ENCODE measurements around the gene MARCHF10.
"Not testable (repeated sequence)": the region's sequence is repeated elsewhere in the genome, so short reads cannot be mapped to it uniquely, and the experiment has no call there.

Gene MARCHF10

DNA sequence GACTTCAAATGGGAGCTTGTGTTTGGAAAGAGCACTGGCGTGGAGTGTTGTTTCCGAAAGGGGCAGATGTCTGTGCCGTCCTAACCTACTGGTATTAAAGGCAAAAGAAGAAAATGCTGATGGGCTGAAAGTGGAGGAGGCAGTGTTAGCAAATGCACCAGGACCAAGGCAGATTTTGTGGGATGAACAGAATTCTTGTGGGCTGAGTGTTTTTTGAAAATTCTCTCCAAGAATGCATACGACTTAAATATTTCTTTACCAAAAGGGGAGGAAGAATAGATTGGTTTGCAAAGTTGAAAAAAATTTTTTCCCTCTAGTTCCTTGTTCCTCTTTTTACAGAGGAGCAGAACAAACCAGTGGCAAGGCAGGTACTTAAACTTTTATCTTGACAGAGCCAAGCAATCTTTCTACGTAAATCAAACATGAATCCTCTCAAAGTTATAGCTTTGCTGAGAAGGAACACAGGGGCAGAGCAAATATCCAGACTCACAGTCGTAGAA lies 16.8 kb downstream of the MARCHF10 start:
- 87 to 88% methylated on average over 5 to 6 of the region's 6 CpGs for WGBS, 2 experiments
- Histone ChIP-seq H3K27me3 (ENCODE audit: control insufficient read depth, insufficient read depth, low read length, poor library complexity, severe bottlenecking) (no peaks in the 10 kb centered on the region), H3K4me1 (ENCODE audit: control insufficient read depth, insufficient read depth, low read length) (peaks cover 6% of the 10 kb centered on the region), H3K36me3 (ENCODE audit: control insufficient read depth, insufficient read depth, low read length) (no peaks in the 10 kb centered on the region), H3K4me3 (ENCODE audit: insufficient read depth, low read depth, low read length) (no peak overlapping the region), H3K27ac (ENCODE audit: insufficient read depth, low read depth, low read length, poor library complexity, severe bottlenecking) (no peak overlapping the region), H3K9me3 (ENCODE audit: control insufficient read depth, low read length) (no peaks in the 10 kb centered on the region)

DNA sequence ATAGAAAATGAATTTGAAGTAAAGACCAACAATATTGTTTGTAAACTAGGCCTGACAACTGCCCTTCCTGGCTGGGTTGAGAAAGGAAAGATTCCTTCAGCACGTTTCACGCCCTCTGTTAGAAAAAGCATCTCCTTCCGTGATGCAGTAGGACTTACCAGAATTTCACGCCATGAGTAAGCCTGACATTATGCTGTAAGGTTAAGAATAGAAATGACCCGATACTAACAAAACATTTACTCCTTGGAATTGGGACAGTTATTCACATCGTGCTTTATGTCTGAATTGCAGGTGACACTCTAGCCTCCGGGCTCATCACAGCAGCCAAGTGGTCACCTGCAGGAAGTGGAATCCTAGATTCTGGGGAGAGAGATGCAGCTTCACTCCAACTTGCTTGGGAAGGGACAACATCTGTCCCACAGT lies 17.5 kb downstream of the MARCHF10 start:
- H3K27me3 ChIP-seq (ENCODE audit: control insufficient read depth, insufficient read depth, low read length, poor library complexity, severe bottlenecking): no peaks in the 10 kb centered on the region

DNA sequence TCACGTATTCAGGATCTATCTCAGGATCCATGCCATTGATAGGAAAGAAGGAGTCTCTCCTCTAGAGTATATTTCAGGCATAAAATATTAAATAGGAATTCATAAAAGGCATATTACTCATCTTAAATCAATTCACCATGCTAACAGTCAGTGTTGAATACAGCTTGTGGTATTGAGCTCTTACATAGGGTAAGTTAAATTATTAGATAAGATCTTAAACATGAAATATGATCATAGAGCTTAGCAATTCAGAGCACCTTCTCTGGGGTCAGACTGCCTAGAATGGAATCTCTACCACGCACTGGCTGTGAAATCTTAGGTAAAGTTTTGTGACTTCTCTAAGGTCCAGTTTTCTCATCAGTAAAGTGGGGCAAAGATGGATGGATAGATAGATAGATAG lies 20.7 kb downstream of the MARCHF10 start:
- peaks cover 6% of the 10 kb centered on the region for H3K4me1 ChIP-seq (ENCODE audit: control insufficient read depth, insufficient read depth, low read length)
- WGBS, 2 experiments: 91 to 98% methylated on average over 1 of the region's 2 CpGs
- H3K36me3 ChIP-seq (ENCODE audit: control insufficient read depth, insufficient read depth, low read length): no peaks in the 10 kb centered on the region
- H3K4me3 ChIP-seq (ENCODE audit: insufficient read depth, low read depth, low read length): no peak overlapping the region
- no peaks in the 10 kb centered on the region for H3K9me3 ChIP-seq (ENCODE audit: control insufficient read depth, low read length)
- H3K27ac ChIP-seq (ENCODE audit: insufficient read depth, low read depth, low read length, poor library complexity, severe bottlenecking): no peak overlapping the region
- H3K27me3 ChIP-seq (ENCODE audit: control insufficient read depth, insufficient read depth, low read length, poor library complexity, severe bottlenecking): no peaks in the 10 kb centered on the region

More for the DNA sequence above, 17.5 kb downstream of the MARCHF10 start:
- Histone ChIP-seq H3K4me3 (ENCODE audit: insufficient read depth, low read depth, low read length) (no peak overlapping the region), H3K27ac (ENCODE audit: insufficient read depth, low read depth, low read length, poor library complexity, severe bottlenecking) (no peak overlapping the region), H3K4me1 (ENCODE audit: control insufficient read depth, insufficient read depth, low read length) (peaks cover 6% of the 10 kb centered on the region), H3K36me3 (ENCODE audit: control insufficient read depth, insufficient read depth, low read length) (no peaks in the 10 kb centered on the region), H3K9me3 (ENCODE audit: control insufficient read depth, low read length) (no peaks in the 10 kb centered on the region)
- WGBS, 2 experiments: 89 to 95% methylated on average over 7 of the region's 7 CpGs

DNA sequence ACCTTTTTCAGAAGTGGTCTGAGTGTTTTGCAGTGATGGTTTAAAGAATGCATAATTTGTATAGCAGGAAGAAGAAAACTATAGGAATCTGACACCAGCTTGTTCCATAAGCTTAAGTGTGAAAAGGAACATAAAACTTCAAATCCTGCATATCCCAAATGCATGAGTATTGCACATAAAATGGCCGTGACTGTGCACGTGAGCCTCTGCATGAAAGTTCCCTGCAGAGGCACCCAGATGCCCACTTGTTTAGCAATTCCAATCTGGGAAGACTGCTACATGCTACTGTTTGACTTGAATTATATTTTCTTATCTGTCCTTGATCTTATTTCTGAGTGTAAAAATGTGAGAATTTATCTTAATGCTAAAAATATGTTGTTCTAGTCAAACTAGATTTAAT lies 21.5 kb downstream of the MARCHF10 start:
- H3K27me3 ChIP-seq (ENCODE audit: control insufficient read depth, insufficient read depth, low read length, poor library complexity, severe bottlenecking): no peaks in the 10 kb centered on the region
- H3K27ac ChIP-seq (ENCODE audit: insufficient read depth, low read depth, low read length, poor library complexity, severe bottlenecking): no peak overlapping the region
- H3K36me3 ChIP-seq (ENCODE audit: control insufficient read depth, insufficient read depth, low read length): no peaks in the 10 kb centered on the region
- no peaks in the 10 kb centered on the region for H3K9me3 ChIP-seq (ENCODE audit: control insufficient read depth, low read length)
- 94 to 97% methylated on average over 2 of the region's 2 CpGs for WGBS, 2 experiments
- H3K4me1 ChIP-seq (ENCODE audit: control insufficient read depth, insufficient read depth, low read length): peaks cover 5% of the 10 kb centered on the region
- H3K4me3 ChIP-seq (ENCODE audit: insufficient read depth, low read depth, low read length): no peak overlapping the region

DNA sequence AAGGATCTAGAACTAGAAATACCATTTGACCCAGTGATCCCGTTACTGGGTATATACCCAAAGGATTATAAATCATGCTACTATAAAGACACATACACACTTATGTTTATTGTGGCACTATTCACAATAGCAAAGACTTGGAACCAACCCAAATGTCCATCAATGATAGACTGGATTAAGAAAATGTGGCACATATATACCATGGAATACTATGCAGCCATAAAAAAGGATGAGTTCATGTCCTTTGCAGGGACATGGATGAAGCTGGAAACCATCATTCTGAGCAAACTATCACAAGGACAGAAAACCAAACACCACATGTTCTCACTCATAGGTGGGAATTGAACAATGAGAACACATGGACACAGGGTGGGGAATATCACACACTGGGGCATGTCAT lies 22.1 kb downstream of the MARCHF10 start:
- H3K4me3 ChIP-seq (ENCODE audit: insufficient read depth, low read depth, low read length); H3K27me3 ChIP-seq (ENCODE audit: control insufficient read depth, insufficient read depth, low read length, poor library complexity, severe bottlenecking): not testable (repeated sequence)
- WGBS, 2 experiments: 88% methylated on average over 1 of the region's 1 CpG; no CpG with 5 or more reads in 1 of the 2 experiments

DNA sequence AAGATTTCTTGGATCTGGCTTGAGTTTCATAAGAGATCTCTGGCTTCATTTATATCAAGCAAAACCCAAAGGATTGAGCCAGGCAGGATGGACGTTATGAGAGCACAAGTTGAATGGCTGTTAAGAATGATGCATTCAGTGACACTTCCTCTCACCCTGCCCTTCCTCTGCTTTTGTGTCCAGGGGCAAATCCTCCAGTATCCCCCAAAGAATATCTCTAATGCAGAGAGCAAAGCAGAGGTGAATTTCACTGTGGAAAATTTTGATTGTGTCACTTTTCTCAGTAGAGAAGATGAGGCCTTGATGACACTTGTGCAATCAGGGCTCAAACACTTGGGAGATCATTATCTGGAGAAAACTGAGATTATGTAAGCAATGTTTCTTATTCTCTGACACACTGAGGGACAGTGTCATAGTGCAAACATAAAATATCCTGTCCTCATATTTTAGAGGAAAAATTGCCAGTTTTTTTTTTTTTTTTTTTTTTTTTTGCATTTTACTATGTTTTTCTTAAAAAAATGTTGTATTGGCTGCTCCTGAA lies 25.3 kb downstream of the MARCHF10 start:
- Histone ChIP-seq H3K36me3 (ENCODE audit: control insufficient read depth, insufficient read depth, low read length) (no peaks in the 10 kb centered on the region), H3K27ac (ENCODE audit: insufficient read depth, low read depth, low read length, poor library complexity, severe bottlenecking) (no peak overlapping the region), H3K9me3 (ENCODE audit: control insufficient read depth, low read length) (no peaks in the 10 kb centered on the region), H3K4me3 (ENCODE audit: insufficient read depth, low read depth, low read length) (no peak overlapping the region), H3K4me1 (ENCODE audit: control insufficient read depth, insufficient read depth, low read length) (no peaks in the 10 kb centered on the region), H3K27me3 (ENCODE audit: control insufficient read depth, insufficient read depth, low read length, poor library complexity, severe bottlenecking) (no peaks in the 10 kb centered on the region)
- WGBS, 2 experiments: 90 to 93% methylated on average over 1 of the region's 1 CpG

More for the DNA sequence above, 22.1 kb downstream of the MARCHF10 start:
- H3K9me3 ChIP-seq (ENCODE audit: control insufficient read depth, low read length); H3K4me1 ChIP-seq (ENCODE audit: control insufficient read depth, insufficient read depth, low read length); H3K27ac ChIP-seq (ENCODE audit: insufficient read depth, low read depth, low read length, poor library complexity, severe bottlenecking); H3K36me3 ChIP-seq (ENCODE audit: control insufficient read depth, insufficient read depth, low read length): not testable (repeated sequence)

DNA sequence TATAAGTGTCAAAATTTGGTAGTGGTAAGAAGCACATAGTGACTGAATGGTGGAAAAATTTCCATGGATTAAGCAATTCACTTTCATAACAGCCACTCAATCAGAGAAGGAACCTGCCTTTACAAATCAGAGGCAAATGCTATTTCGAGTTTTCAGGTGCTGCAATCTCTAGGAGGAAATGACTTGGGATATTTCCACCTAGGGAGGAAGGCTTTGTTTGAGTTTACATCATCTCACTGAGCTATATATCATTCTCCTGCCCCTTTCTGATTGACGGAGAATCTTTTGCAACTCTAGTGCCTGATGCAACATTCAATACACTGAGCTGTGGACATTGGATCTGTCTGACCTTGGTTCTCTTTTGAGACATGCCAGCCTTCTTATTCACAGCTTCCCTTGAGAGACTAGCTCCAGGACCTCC lies 26.3 kb downstream of the MARCHF10 start:
- Histone ChIP-seq H3K36me3 (ENCODE audit: control insufficient read depth, insufficient read depth, low read length) (no peaks in the 10 kb centered on the region), H3K27me3 (ENCODE audit: control insufficient read depth, insufficient read depth, low read length, poor library complexity, severe bottlenecking) (no peaks in the 10 kb centered on the region), H3K27ac (ENCODE audit: insufficient read depth, low read depth, low read length, poor library complexity, severe bottlenecking) (no peak overlapping the region), H3K4me1 (ENCODE audit: control insufficient read depth, insufficient read depth, low read length) (no peaks in the 10 kb centered on the region), H3K9me3 (ENCODE audit: control insufficient read depth, low read length) (no peaks in the 10 kb centered on the region), H3K4me3 (ENCODE audit: insufficient read depth, low read depth, low read length) (no peak overlapping the region)
- WGBS, 2 experiments: 92 to 98% methylated on average over 2 of the region's 2 CpGs

DNA sequence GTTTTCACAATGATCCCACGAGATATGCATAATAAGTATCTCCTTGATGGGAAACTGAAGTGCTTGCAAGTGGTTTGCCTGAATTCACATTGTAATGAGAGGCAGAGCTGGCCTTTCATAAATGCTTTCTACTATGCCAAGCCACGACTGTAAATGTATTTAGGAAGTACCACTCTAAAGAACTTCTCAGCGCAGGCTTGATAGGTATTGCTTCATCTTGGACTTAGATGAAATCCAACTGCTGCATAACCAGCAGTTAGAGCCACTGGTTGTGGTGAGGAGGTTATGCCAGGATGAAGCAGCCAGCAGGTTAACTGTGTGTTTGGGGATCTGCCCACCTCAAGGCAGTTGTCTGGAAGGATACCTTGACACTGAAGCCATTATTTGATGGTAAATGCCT lies 26.8 kb downstream of the MARCHF10 start:
- 96% methylated on average over 3 of the region's 3 CpGs for WGBS, 2 experiments
- Histone ChIP-seq H3K9me3 (ENCODE audit: control insufficient read depth, low read length) (no peaks in the 10 kb centered on the region), H3K4me3 (ENCODE audit: insufficient read depth, low read depth, low read length) (no peak overlapping the region), H3K36me3 (ENCODE audit: control insufficient read depth, insufficient read depth, low read length) (no peaks in the 10 kb centered on the region), H3K4me1 (ENCODE audit: control insufficient read depth, insufficient read depth, low read length) (no peaks in the 10 kb centered on the region), H3K27me3 (ENCODE audit: control insufficient read depth, insufficient read depth, low read length, poor library complexity, severe bottlenecking) (no peaks in the 10 kb centered on the region), H3K27ac (ENCODE audit: insufficient read depth, low read depth, low read length, poor library complexity, severe bottlenecking) (no peak overlapping the region)

DNA sequence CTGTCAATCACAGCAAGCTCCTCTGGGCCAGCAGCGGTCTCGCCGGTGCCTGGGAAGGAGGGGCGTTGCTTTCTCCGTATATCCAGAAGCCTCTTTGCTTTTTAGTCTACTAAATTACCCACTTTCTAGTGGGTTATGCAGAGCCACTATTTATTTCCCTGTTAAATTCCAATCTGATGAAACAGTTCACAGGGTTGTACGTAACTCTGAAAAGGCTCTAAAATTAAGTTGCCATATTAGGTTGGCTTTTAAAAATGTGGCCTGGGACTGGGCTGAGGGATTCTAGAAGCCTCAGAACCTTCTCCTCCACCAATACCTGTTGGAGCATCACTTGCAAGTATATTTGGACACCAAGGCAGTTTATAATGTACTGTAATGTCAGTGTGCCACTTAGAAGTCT lies 27.2 kb downstream of the MARCHF10 start:
- H3K27ac ChIP-seq (ENCODE audit: insufficient read depth, low read depth, low read length, poor library complexity, severe bottlenecking): no peak overlapping the region
- H3K4me1 ChIP-seq (ENCODE audit: control insufficient read depth, insufficient read depth, low read length): no peaks in the 10 kb centered on the region
- H3K27me3 ChIP-seq (ENCODE audit: control insufficient read depth, insufficient read depth, low read length, poor library complexity, severe bottlenecking): no peaks in the 10 kb centered on the region
- no peak overlapping the region for H3K4me3 ChIP-seq (ENCODE audit: insufficient read depth, low read depth, low read length)
- no peaks in the 10 kb centered on the region for H3K9me3 ChIP-seq (ENCODE audit: control insufficient read depth, low read length)
- 90 to 94% methylated on average over 6 of the region's 6 CpGs for WGBS, 2 experiments
- no peaks in the 10 kb centered on the region for H3K36me3 ChIP-seq (ENCODE audit: control insufficient read depth, insufficient read depth, low read length)

DNA sequence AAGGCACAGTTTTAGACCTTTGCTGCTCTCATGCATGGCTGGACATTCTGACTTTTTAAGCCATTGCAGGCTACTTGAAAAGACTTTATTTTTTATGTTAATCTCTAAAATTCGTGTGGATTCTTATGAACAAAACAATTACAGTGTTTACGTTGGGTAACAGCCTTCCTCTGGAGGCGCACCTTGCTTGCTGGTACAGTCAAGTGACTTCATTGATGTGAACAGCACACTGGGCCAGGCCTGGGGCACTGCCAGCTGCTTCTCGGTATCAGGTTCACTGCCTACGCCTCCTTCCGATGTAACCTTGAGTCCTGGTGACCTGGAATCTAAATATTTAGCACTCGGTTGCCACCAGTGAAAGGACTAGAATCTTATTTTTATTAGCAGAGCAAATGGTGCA lies 27.8 kb downstream of the MARCHF10 start:
- Histone ChIP-seq H3K4me1 (ENCODE audit: control insufficient read depth, insufficient read depth, low read length) (no peaks in the 10 kb centered on the region), H3K4me3 (ENCODE audit: insufficient read depth, low read depth, low read length) (no peak overlapping the region), H3K27ac (ENCODE audit: insufficient read depth, low read depth, low read length, poor library complexity, severe bottlenecking) (no peak overlapping the region), H3K27me3 (ENCODE audit: control insufficient read depth, insufficient read depth, low read length, poor library complexity, severe bottlenecking) (no peaks in the 10 kb centered on the region), H3K9me3 (ENCODE audit: control insufficient read depth, low read length) (no peaks in the 10 kb centered on the region), H3K36me3 (ENCODE audit: control insufficient read depth, insufficient read depth, low read length) (no peaks in the 10 kb centered on the region)
- WGBS, 2 experiments: 91 to 92% methylated on average over 7 of the region's 7 CpGs

Measured in ectodermal cell (in vitro differentiated cells).